ENCODE data around the gene GSTK1. TPM values are rescaled to one million over a fixed set of nuclear protein-coding genes. Genes with fewer than 3 reads are reported as not detected.
"Not testable (repeated sequence)": the region's sequence is repeated elsewhere in the genome, so short reads cannot be mapped to it uniquely, and the experiment has no call there.

The GSTK1 gene
- total RNA-seq, 1 experiment from 2014 or later = 239 TPM

- Histone ChIP-seq H2AFZ (peak overlapping the region; percentile 32; the same call in 1 of the 2 replicates), H3K27me3 (ENCODE audit: insufficient read depth, low read depth) (no peaks in the 10 kb centered on the region), H3K4me2 (peak overlapping the region; percentile 59; the same call in 1 of the 2 replicates), H3K9me3 (ENCODE audit: insufficient read depth, low read depth) (no peaks in the 10 kb centered on the region), H3F3A (ENCODE audit: insufficient read depth, low read depth) (peaks cover 25% of the 10 kb centered on the region), H3K4me3 (no peak overlapping the region), H3K36me3 (ENCODE audit: low read depth) (no peaks in the 10 kb centered on the region), H3K9me2 (ENCODE audit: insufficient read depth) (no peaks in the 10 kb centered on the region), H4K20me1 (ENCODE audit: insufficient read depth) (no peaks in the 10 kb centered on the region), H3K27ac (peak overlapping the region; percentile 77), H3K4me1 (replicated peaks; ENCODE audit: insufficient read depth) (peaks cover 40% of the 10 kb centered on the region), H3K79me2 (ENCODE audit: low read depth) (peaks cover 9% of the 10 kb centered on the region)
- no peak for DNase-seq
- no TSS peak for BruUV-seq (replicated peaks)
- TF ChIP-seq CTCF (conservative IDR thresholded peaks at IDR 0.05) = no peak
- no peak for TF ChIP-seq EZH2 (IDR thresholded peaks at IDR 0.05; ENCODE audit: low read depth)
- ChIA-PET CTCF (no interaction called here), POLR2A (ENCODE audit: unreplicated experiment) (interaction anchor here (0.6 to 0.7 kb wide), 3 partner anchors 11 to 27 kb away, joined by 4 to 5 read pairs (median 4); no protein-coding TSS in a partner anchor)
- intact Hi-C loops (cut with micrococcal nuclease; ENCODE audit: unreplicated experiment) = loop anchor here (1.0 kb wide), 1 partner anchor 10 kb away; no protein-coding TSS in a partner anchor
Observed at GRCh38 chr7:143258831-143259230, 4.4 kb upstream of the GSTK1 start.

- Histone ChIP-seq H3K27ac (peak overlapping the region; percentile 77), H3K79me2 (ENCODE audit: low read depth) (peaks cover 18% of the 10 kb centered on the region), H2AFZ (no peak overlapping the region), H3K27me3 (ENCODE audit: insufficient read depth, low read depth) (no peaks in the 10 kb centered on the region), H3K36me3 (ENCODE audit: low read depth) (no peaks in the 10 kb centered on the region), H3F3A (ENCODE audit: insufficient read depth, low read depth) (peaks cover 25% of the 10 kb centered on the region), H3K4me2 (peak overlapping the region; percentile 59), H3K9me2 (ENCODE audit: insufficient read depth) (no peaks in the 10 kb centered on the region), H3K9me3 (ENCODE audit: insufficient read depth, low read depth) (no peaks in the 10 kb centered on the region), H4K20me1 (ENCODE audit: insufficient read depth) (no peaks in the 10 kb centered on the region), H3K4me1 (replicated peaks; ENCODE audit: insufficient read depth) (peaks cover 49% of the 10 kb centered on the region), H3K4me3 (no peak overlapping the region)
- intact Hi-C loops (cut with micrococcal nuclease; ENCODE audit: unreplicated experiment) = loop anchor here (1.0 kb wide), 1 partner anchor 10 kb away; no protein-coding TSS in a partner anchor
- no peak for TF ChIP-seq CTCF (conservative IDR thresholded peaks at IDR 0.05)
- TF ChIP-seq EZH2 (IDR thresholded peaks at IDR 0.05; ENCODE audit: low read depth) = no peak
- ChIA-PET CTCF (interaction anchor here (0.6 kb wide), 1 partner anchor 17 kb away, joined by 3 read pairs; no protein-coding TSS in a partner anchor), POLR2A (ENCODE audit: unreplicated experiment) (no interaction called here)
- peak; percentile 36 to 86 for DNase-seq
- BruUV-seq (replicated peaks) = no TSS peak
Observed at GRCh38 chr7:143259765-143260164, 3.5 kb upstream of the GSTK1 start.

- Histone ChIP-seq H4K20me1 (ENCODE audit: insufficient read depth) (no peaks in the 10 kb centered on the region), H3K4me1 (replicated peaks; ENCODE audit: insufficient read depth) (peaks cover 58% of the 10 kb centered on the region), H3K36me3 (ENCODE audit: low read depth) (peaks cover 15% of the 10 kb centered on the region), H3K4me3 (no peak overlapping the region), H3F3A (ENCODE audit: insufficient read depth, low read depth) (peaks cover 33% of the 10 kb centered on the region), H3K27me3 (ENCODE audit: insufficient read depth, low read depth) (no peaks in the 10 kb centered on the region), H3K4me2 (no peak overlapping the region), H3K79me2 (ENCODE audit: low read depth) (peaks cover 34% of the 10 kb centered on the region), H3K9me2 (ENCODE audit: insufficient read depth) (no peaks in the 10 kb centered on the region), H3K27ac (no peak overlapping the region), H2AFZ (no peak overlapping the region), H3K9me3 (ENCODE audit: insufficient read depth, low read depth) (no peaks in the 10 kb centered on the region)
- no TSS peak for BruUV-seq (replicated peaks)
- DNase-seq = no peak
- intact Hi-C loops (cut with micrococcal nuclease; ENCODE audit: unreplicated experiment) = no loop called here
- no peak for TF ChIP-seq EZH2 (IDR thresholded peaks at IDR 0.05; ENCODE audit: low read depth)
- TF ChIP-seq CTCF (conservative IDR thresholded peaks at IDR 0.05) = no peak
- CTCF ChIA-PET = no interaction called here
- POLR2A ChIA-PET (ENCODE audit: unreplicated experiment) = no interaction called here
Observed at GRCh38 chr7:143261901-143262300, 1.3 kb upstream of the GSTK1 start.

GRCh38 chr7:143264196-143264568, 941 bp downstream of the GSTK1 start:
- CTCF ChIA-PET = interaction anchor here (0.7 kb wide), 1 partner anchor 35 kb away, joined by 3 read pairs; no protein-coding TSS in a partner anchor
- not testable (repeated sequence) for BruUV-seq (replicated peaks); DNase-seq

More at GRCh38 chr7:143264196-143264568, 941 bp downstream of the GSTK1 start:
- peak overlapping the region; percentile 36; the same call in 1 of the 2 replicates for H3K27ac ChIP-seq
- peaks cover 42% of the 10 kb centered on the region for H3K4me1 ChIP-seq (replicated peaks; ENCODE audit: insufficient read depth)
- peaks cover 34% of the 10 kb centered on the region for H3K79me2 ChIP-seq (ENCODE audit: low read depth)
- peaks cover 33% of the 10 kb centered on the region for H3F3A ChIP-seq (ENCODE audit: insufficient read depth, low read depth)
- H3K4me2 ChIP-seq = peak overlapping the region; percentile 93
- H3K9me3 ChIP-seq (ENCODE audit: insufficient read depth, low read depth); H3K9me2 ChIP-seq (ENCODE audit: insufficient read depth); H3K27me3 ChIP-seq (ENCODE audit: insufficient read depth, low read depth); H4K20me1 ChIP-seq (ENCODE audit: insufficient read depth); intact Hi-C loops (cut with micrococcal nuclease; ENCODE audit: unreplicated experiment): not testable (repeated sequence)
- H2AFZ ChIP-seq = peak overlapping the region; percentile 88
- POLR2A ChIA-PET (ENCODE audit: unreplicated experiment) = interaction anchor here (1.2 kb wide), 1 partner anchor 16 kb away, joined by 4 read pairs; no protein-coding TSS in a partner anchor
- H3K36me3 ChIP-seq (ENCODE audit: low read depth) = peaks cover 27% of the 10 kb centered on the region
- H3K4me3 ChIP-seq = peak overlapping the region; percentile 90

Data from PC-9 (cell line).